PC-9 (cell line): Measurements from ENCODE around the gene MOSPD3. TPM values are rescaled to one million over a fixed set of nuclear protein-coding genes. Genes with fewer than 3 reads are reported as not detected.

ENCODE experiments used
- BruUV-seq: library from RNA; stranded (reverse); fragments of 400-500 nt; replicated peaks from 2 replicates; lab custom pipeline; 2021; lab: Mats Ljungman, UMichigan
- CTCF ChIA-PET: fragments of 300-600 bp; sonication (Branson Sonifier 250); formaldehyde crosslinking; loops from one replicate; lab custom pipeline; 2022; ENCODE audit warnings: antibody characterized with exemption; lab: Charles Lee
- POLR2A ChIA-PET: fragments of 300-600 bp; sonication (Branson Sonifier 250); formaldehyde crosslinking; loops from one replicate; lab custom pipeline; 2022; ENCODE audit warnings: antibody characterized with exemption; ENCODE audit not compliant: unreplicated experiment; lab: Charles Lee
- DNase-seq, 2 experiments: peaks; one replicate each; pipeline versions ENCODE4 v3.0.0 to v3.0.0-alpha.2; 2015 to 2022; ENCODE audit warnings: mixed read lengths in 1 of 2
- H2AFZ ChIP-seq: fragments of 200-600 bp; sonication (generic); 2 replicates; pipeline ENCODE4 v1.8.1; 2017; ENCODE audit warnings: antibody characterized with exemption
- H3F3A ChIP-seq: fragments of 200-600 bp; sonication (generic); 2 replicates; pipeline ENCODE4 v1.8.1; 2017; ENCODE audit warnings: antibody characterized with exemption, mild to moderate bottlenecking, low read depth; ENCODE audit not compliant: insufficient read depth
- H3K27ac ChIP-seq: fragments of 200-600 bp; sonication (generic); 2 replicates; pipeline ENCODE4 v1.6.1; 2016; ENCODE audit warnings: mixed run types
- H3K27me3 ChIP-seq: fragments of 200-600 bp; sonication (generic); 2 replicates; pipeline ENCODE4 v1.6.1; 2016; ENCODE audit warnings: low read depth, mixed run types; ENCODE audit not compliant: insufficient read depth
- H3K36me3 ChIP-seq: fragments of 200-600 bp; sonication (generic); 2 replicates; pipeline ENCODE4 v1.6.1; 2016; ENCODE audit warnings: low read depth, mixed run types
- H3K4me1 ChIP-seq: fragments of 200-600 bp; sonication (generic); replicated peaks from 2 replicates; pipeline ENCODE4 v1.6.1; 2016; ENCODE audit warnings: mixed run types; ENCODE audit not compliant: insufficient read depth
- H3K4me2 ChIP-seq: fragments of 200-600 bp; sonication (generic); 2 replicates; pipeline ENCODE4 v1.6.1; 2017; ENCODE audit warnings: mixed run types
- H3K4me3 ChIP-seq: fragments of 200-600 bp; sonication (generic); 2 replicates; pipeline ENCODE4 v1.6.1; 2016; ENCODE audit warnings: mixed run types
- H3K79me2 ChIP-seq: fragments of 200-600 bp; sonication (generic); 2 replicates; pipeline ENCODE4 v1.6.1; 2017; ENCODE audit warnings: low read depth, mixed run types
- H3K9me2 ChIP-seq: fragments of 200-600 bp; sonication (generic); 2 replicates; pipeline ENCODE4 v1.8.1; 2017; ENCODE audit warnings: mild to moderate bottlenecking; ENCODE audit not compliant: insufficient read depth
- H3K9me3 ChIP-seq: fragments of 200-600 bp; sonication (generic); 2 replicates; pipeline ENCODE4 v1.8.1; 2016; ENCODE audit warnings: low read depth; ENCODE audit not compliant: insufficient read depth
- H4K20me1 ChIP-seq: fragments of 200-600 bp; sonication (generic); 2 replicates; pipeline ENCODE4 v1.8.1; 2017; ENCODE audit not compliant: insufficient read depth
- CTCF ChIP-seq: fragments of 200-600 bp; sonication (generic); conservative IDR thresholded peaks from 2 replicates; pipeline ENCODE4 v1.6.1; 2017; ENCODE audit warnings: mixed run types, antibody characterized with exemption, mild to moderate bottlenecking, moderate library complexity
- EZH2 ChIP-seq: fragments of 200-600 bp; sonication (generic); IDR thresholded peaks from 2 replicates; pipeline ENCODE4 v1.8.0; 2017; ENCODE audit warnings: antibody characterized with exemption, low read depth
- intact Hi-C: fragments of 100-400 bp; cut with micrococcal nuclease; formaldehyde crosslinking; loops from one replicate; pipeline ENCODE4 v1.10.0; 2022; ENCODE audit not compliant: unreplicated experiment
- total RNA-seq: library from RNA; stranded (reverse); gene quantifications from 2 replicates; pipeline ENCODE4 v1.2.3, GENCODE V29; 2021

MOSPD3 gene
- total RNA-seq, 1 experiment from 2014 or later: 38.1 TPM

- Histone ChIP-seq H3K9me3 (no peaks in the 10 kb centered on the region), H3K4me2 (no peak overlapping the region), H3K79me2 (no peaks in the 10 kb centered on the region), H3K36me3 (no peaks in the 10 kb centered on the region), H3F3A (peaks cover 17% of the 10 kb centered on the region), H2AFZ (no peak overlapping the region), H3K27ac (no peak overlapping the region), H3K4me1 (no peaks in the 10 kb centered on the region), H3K4me3 (no peak overlapping the region), H4K20me1 (no peaks in the 10 kb centered on the region), H3K9me2 (no peaks in the 10 kb centered on the region), H3K27me3 (no peaks in the 10 kb centered on the region)
- DNase-seq: peak in 1 of 2 experiments; percentile 8
- BruUV-seq: no TSS peak
- CTCF ChIA-PET: no interaction called here
- POLR2A ChIA-PET: interaction anchor here (0.5 to 0.9 kb wide), 4 partner anchors 18 to 45 kb away, joined by 3 to 6 read pairs (median 4); partner anchors contain the start of genes FBXO24 and MOSPD3
- intact Hi-C loops: no loop called here
- no peak for TF ChIP-seq CTCF
- no peak for TF ChIP-seq EZH2
Measured at GRCh38 chr7:100567031-100567730, 45.2 kb upstream of the MOSPD3 start.

GRCh38 chr7:100567751-100568175 is 44.6 kb upstream of the MOSPD3 start:
- no TSS peak for BruUV-seq
- H3K4me2 ChIP-seq: no peak overlapping the region
- ChIA-PET CTCF (interaction anchor here (0.7 kb wide), 1 partner anchor 40 kb away, joined by 3 read pairs; no protein-coding TSS in a partner anchor), POLR2A (interaction anchor here (0.6 kb wide), 1 partner anchor 45 kb away, joined by 3 read pairs; the partner anchor contains the start of gene MOSPD3)
- H3K36me3 ChIP-seq: no peaks in the 10 kb centered on the region
- intact Hi-C loops: no loop called here
- H2AFZ ChIP-seq: no peak overlapping the region
- peaks cover 17% of the 10 kb centered on the region for H3F3A ChIP-seq
- TF ChIP-seq EZH2 (no peak), CTCF (no peak)
- no peaks in the 10 kb centered on the region for H3K4me1 ChIP-seq
- no peaks in the 10 kb centered on the region for H3K27me3 ChIP-seq
- DNase-seq: peak in 1 of 2 experiments; percentile 21
- no peaks in the 10 kb centered on the region for H3K9me2 ChIP-seq
- no peaks in the 10 kb centered on the region for H3K9me3 ChIP-seq
- H3K79me2 ChIP-seq: no peaks in the 10 kb centered on the region
- H4K20me1 ChIP-seq: no peaks in the 10 kb centered on the region
- H3K4me3 ChIP-seq: no peak overlapping the region
- no peak overlapping the region for H3K27ac ChIP-seq

- no peak overlapping the region for H3K27ac ChIP-seq
- intact Hi-C loops: no loop called here
- peaks cover 17% of the 10 kb centered on the region for H3F3A ChIP-seq
- no peak overlapping the region for H3K4me3 ChIP-seq
- H3K79me2 ChIP-seq: no peaks in the 10 kb centered on the region
- POLR2A ChIA-PET: no interaction called here
- TF ChIP-seq CTCF (no peak), EZH2 (no peak)
- H3K27me3 ChIP-seq: no peaks in the 10 kb centered on the region
- no peaks in the 10 kb centered on the region for H3K4me1 ChIP-seq
- no peaks in the 10 kb centered on the region for H3K36me3 ChIP-seq
- no peaks in the 10 kb centered on the region for H3K9me3 ChIP-seq
- no peak overlapping the region for H3K4me2 ChIP-seq
- H3K9me2 ChIP-seq: no peaks in the 10 kb centered on the region
- no peaks in the 10 kb centered on the region for H4K20me1 ChIP-seq
- CTCF ChIA-PET: interaction anchor here (0.6 to 0.7 kb wide), 3 partner anchors 34 to 68 kb away, joined by 3 to 17 read pairs (median 5); partner anchors contain the start of gene PCOLCE
- H2AFZ ChIP-seq: no peak overlapping the region
- no TSS peak for BruUV-seq
- DNase-seq: no peak
Measured at GRCh38 chr7:100568176-100568895, 44.0 kb upstream of the MOSPD3 start.
